GM19468 (cell line): ENCODE results near the gene CHD9.

Experiments used
- ATAC-seq: cut with Tn5 transposase; IDR thresholded peaks from one replicate; pipeline ENCODE4 v1.9.1; 2021; ENCODE audit warnings: mild to moderate bottlenecking, moderate library complexity, moderate number of reproducible peaks; ENCODE audit not compliant: unreplicated experiment; ENCODE audit errors: extremely low read depth

CHD9 gene

DNA sequence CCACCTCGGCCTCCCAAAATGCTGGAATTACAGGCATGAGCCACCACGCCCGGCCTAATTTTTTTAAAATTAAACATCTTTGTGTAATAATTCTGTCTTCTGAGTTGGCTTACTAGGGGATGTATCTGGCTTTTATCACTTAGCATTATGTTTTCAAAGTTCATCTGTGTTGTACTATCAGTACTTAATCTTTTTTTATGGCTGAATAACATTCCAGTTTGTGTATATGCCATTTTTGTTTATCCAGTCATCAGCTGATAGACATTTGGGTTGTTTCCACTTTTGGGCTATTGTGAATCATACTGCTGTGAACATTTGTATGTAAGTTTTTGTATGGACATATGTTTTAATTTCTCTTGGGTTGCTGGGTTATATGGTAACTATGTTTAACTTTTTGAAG lies 69.0 kb downstream of the CHD9 start:
- no peak for ATAC-seq

DNA sequence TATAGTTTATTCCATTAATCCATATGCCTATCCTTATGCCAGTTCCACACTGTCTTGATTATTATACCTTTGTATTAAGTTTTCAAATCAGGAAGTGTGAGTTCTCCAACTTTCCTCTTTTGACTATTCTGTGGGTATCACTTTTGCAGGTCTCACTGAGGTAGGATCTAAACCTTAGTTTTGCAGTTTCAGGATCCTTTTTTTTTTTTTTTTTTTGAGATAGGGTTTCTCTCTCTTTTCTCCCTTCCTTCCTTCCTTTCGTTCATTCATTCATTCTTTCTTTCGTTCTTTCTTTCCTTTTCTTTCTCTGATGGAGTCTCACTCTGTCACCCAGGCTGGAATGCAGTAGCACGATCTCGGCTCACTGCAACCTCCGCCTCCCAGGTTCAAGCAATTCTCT lies 71.6 kb downstream of the CHD9 start:
- ATAC-seq: no peak

DNA sequence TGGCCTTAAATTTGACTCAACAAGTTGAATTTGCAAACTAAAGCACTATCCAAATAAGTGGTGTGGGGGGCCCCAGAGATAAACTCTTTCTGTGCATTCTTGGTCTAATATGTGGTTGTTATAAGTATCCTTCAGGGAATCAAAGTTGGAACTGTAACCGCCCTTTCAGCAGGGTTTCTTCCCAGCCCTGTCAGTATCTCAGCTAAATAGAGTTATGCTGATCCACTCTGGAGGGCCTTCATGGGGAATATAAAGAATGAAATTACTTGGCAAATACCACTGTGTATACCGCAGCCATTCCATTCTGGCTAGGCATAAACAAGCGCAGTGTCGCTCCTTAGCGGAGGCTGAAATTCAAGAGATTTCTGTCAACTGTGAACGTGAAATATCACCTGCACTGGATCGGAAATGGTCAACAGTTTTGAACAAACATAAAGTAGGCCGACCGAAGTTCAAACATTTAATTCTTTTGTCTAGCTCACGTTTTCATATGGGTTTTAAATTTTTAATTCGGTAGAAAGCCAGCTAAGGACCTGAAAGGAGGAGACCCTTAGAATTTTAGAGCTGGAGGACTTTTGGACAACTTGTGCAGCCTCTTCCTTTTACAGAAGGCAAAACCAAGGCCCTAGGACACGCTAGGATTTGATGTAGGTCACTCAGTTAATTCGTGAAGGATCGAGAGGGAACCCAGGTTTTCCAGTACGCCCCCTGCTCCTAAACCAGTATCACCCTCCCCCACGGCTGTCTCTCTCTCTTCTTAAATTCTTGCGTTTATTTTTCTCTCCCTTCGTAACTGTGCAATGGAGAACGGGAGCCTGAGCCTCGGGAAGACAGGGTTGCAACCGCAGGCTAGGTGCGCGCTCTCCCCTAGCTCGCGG lies 74.7 kb downstream of the CHD9 start:
- no peak for ATAC-seq

DNA sequence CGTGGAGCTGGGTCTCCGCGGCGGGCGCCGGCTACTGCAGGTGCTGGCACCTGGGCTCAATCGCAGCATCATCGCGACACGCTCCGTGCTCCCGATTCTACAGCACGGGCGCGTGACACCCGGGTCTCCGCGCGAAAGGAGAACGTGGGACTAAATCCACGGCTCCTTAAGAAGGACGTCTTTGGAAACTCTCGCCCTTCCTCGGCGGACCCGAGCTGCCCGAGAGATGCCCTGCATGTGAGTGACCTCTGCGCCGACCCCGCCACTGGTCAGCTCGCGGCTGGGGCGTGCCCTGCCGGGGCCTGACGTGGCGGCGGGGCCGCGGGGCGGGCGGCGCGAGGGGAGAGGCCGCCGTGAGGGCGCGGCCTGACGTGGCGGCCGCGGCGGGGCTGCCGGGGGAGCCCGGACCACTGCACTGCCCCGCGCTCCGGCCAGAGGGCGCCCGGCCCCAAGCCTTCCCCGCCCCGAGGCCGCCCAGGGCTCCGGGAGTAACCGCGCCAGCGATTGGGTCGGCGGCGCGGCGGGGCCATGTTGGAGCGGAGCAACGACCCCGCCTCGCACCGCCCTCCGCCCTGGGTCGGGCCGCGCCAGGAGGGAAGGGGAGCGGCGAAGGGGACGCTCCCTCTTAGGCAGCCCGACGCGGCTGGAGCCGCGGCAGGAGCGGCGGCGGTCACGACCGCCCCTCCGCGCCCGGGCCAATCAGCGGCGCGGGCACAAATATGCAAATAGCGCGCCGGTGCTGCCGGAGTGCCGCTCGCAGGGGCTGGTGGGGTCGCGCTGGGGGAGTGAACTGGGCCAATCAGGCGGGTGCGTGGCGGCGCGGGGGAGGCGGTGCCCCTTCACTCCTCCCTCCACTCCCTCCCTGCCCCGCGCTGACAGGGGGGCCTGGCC lies 75.6 kb downstream of the CHD9 start:
- ATAC-seq: peak; percentile 81

DNA sequence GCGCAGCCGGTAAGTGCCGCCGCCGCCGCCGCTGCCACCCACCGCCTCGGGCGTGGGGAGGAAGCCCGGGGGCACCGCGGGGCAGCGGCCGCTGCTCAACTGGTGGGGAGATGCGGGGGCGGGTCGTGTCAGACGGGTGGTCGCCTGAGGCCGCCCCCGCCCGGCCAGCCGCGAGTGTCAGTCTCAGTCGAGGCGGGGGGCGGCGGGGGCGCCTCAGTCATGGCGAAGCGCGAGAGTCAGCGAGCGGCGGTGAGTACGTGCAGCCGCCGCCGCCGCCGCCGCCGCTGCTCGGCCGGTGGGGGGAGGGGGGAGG lies 76.2 kb downstream of the CHD9 start:
- no peak for ATAC-seq

DNA sequence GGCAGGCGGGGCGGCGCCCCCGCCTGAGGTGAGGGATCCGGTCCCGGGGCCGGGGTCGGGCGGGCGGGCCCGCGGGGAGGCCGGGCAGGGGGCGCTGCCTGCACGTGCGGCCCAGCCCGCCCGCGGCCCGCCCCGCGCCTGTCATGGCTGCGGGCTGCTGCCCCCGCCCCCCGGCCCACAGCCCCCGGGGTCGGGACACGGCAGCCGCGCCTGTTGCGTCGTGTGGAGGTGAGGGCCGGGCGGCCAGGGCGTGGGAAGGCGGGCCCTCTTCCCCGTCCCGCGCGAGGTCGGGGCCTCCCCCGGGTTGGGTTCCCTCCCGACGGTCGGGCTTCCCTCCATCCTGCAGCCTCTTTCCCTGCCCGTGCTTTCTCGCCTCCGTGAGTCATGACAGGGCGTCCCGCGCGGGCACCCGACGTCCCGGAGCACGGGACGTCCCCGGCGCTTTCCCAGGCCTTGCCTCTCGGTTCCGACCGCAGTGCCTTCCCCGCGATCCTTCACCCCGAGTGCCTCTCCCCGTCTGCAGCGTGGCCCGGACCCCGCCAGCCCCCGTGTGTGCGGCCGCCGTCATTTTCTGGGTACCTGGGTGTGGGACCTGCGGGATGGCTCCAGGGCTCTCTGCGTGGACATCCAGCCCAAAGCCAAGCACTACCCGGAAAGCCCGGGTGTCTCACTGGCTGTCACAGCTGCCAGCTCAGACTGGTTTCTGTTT lies 76.7 kb downstream of the CHD9 start:
- ATAC-seq: no peak

DNA sequence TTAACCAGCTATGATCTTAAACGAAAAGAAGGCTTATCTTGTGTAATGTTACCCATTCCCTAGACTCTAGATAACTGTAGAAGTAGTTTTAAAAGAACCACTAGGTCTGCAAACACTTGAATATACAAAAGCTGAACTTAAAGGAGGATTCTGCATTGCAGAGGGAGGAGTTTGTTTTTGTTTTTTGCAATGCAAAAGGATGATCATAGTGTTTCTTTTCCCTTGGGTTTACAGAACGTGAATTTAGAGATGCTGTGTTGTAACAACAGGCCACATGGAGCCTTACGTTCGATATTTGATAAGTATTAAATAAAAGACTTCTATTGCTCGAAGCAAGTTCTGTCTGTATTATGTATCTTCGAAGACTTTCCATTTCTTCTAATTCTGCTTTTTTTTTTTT lies 77.6 kb downstream of the CHD9 start:
- no peak for ATAC-seq

DNA sequence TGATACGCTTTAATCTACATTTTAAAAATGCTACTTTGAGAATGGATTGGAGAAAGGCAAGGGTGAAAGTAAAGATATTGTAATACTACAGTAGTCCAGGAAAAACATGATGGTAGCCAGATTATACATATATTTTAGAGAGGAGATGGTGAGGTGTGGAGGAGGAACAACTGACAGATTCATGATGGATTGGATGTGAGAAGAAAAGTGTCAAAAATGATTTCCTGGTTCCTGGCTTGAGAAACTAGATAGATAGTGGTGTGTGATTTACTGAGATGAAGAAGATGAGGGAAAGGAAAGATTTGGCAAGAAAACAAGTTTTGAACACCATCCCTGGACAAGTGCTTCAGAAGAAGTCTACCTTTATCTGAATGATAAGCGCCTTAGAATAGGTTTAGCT lies 80.5 kb downstream of the CHD9 start:
- ATAC-seq: no peak

DNA sequence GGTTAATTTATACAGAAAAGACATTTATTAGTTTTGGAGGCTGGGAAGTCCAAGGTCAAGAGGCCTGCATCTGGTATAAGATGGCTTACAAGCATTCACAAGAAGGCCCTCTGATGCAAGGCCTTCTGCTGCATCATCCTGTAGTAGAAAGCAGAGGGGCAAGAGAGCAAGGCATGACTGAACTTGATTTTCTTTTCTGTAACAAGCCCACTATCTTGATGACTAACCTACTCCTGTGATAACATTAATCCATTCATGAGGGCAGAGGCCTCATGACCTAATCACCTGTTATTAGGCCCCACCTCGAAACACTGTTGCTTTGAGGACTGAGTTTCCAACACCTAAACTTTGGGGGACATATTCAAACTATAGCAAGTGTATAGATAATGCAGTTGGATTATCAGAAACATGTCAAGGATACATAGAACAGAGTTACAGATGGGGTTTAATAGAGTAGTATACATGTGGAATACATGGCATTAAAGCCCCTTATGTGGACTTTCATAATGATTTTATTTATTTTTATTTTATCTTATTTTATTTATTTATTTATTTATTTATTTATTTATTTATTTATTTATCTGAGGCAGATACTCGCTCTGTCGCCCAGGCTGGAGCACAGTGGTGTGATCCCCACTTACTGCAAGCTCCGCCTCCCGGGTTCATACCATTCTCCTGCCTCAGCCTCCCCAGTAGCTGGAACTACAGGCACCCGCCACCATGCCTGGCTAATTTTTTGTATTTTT lies 88.2 kb downstream of the CHD9 start:
- ATAC-seq: no peak

DNA sequence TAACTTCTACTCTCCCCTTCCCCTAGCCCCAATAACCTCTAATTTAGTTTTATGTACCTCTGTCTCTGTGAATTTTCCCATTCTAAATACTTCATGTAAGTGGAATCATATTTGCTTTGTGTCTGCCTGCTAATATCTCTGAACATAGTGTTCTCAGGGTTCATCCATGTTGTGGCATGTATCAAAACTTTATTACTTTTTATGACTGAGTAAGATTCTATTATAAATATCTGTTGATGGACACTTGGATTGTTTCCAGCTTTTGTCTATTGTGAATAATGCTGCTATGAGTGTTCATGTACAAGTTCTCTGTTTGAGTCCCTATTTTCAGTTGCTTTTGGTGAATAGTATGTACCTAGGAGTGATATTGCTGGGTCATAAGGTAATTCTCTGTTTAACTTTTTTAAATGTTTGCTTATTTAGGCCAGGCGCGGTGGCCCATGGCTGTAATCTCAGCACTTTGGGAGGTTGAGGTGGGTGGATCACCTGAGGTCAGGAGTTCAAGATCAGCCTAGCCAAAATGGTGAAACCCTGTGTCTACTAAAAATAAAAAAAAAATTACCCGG lies 92.8 kb downstream of the CHD9 start:
- ATAC-seq: no peak

DNA sequence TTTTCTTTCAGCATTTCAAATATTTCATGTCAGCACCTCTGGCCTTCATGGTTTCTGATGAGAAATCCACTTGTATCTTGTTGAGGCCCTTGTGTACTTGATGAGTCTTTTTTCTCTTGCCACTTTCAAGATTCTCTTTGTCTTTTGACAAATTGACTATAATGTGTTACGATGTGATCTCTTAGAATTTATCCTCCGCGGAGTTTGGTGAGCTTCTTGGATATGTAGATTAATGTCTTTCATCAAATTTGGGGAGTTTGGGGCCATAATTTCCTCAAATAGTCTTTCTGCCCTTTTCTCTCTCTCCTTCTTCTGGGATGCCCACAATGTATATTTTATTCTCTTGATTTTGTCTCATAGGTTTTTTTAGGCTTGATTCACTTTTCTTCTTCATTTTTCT lies 96.0 kb downstream of the CHD9 start:
- ATAC-seq: no peak

DNA sequence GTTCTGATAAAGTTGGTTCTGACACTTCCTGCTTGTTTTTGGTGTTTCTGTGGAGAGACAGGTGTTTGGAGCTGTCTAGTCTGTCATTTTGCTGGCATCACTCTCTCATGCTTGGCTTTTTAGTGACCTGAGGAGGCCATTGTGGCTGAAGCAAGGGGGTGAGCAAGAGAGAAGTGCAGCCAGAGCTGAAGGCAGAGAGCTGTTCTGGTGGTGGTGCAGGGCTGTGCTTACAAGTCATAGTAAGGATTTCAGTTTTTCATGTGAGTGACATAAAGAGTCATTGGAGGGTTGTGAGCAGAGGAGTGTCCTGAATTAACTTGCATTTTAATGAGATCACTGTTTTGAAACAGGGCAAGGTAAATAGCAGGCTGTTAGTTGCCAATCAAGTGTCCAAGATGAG lies 97.5 kb downstream of the CHD9 start:
- ATAC-seq: no peak

DNA sequence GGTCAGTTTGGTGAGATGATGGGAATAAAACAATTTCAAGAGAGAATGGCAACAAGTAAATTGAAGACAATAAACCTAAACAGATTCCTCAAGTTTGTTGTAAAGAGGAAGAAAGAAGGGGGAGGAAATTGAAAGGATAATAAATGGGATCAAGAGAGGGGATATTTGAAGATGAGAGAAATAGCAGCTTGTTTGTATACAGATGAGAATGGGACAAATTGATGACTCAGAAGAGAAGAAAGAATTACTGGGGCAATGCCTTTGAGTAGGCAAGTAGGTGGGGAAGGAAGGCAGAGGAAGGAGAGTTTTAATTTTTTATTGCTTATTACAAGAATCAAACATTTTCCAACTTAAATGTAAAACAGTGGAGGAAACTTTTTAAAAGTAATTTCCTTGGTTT lies 98.3 kb downstream of the CHD9 start:
- ATAC-seq: no peak

DNA sequence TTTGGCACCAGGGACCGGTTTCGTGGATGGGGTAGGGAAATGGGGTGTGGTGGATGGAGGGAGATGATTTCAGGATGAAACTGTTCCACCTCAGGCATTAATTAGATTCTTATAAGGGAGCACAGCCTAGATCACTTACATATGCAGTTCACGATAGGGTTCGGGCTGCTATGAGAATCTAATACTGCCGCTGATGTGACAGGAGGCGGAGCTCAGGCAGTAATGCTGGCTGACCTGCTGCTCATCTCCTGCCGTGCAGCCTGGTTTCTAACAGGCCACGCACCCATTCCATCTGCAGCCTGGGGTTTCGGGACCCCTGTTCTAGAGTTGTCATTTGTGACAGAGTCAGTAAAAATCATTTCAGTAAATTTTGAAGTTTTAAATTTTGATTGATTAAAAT lies 99.7 kb downstream of the CHD9 start:
- ATAC-seq: no peak

DNA sequence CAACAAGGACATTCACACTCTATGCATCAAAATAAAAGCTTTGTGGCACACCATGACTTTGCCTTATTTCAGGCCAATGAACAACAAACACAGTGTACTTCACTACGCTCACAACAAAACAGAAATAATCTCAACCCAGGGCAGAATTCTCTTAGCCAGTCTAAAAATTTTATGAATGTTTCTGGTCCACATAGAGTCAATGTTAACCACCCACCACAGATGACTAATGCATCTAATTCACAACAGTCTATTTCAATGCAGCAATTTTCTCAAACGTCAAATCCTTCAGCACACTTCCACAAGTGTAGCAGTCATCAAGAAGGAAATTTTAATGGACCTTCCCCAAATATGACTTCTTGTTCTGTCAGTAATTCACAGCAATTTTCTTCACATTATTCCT lies 101.7 kb downstream of the CHD9 start:
- ATAC-seq: no peak

DNA sequence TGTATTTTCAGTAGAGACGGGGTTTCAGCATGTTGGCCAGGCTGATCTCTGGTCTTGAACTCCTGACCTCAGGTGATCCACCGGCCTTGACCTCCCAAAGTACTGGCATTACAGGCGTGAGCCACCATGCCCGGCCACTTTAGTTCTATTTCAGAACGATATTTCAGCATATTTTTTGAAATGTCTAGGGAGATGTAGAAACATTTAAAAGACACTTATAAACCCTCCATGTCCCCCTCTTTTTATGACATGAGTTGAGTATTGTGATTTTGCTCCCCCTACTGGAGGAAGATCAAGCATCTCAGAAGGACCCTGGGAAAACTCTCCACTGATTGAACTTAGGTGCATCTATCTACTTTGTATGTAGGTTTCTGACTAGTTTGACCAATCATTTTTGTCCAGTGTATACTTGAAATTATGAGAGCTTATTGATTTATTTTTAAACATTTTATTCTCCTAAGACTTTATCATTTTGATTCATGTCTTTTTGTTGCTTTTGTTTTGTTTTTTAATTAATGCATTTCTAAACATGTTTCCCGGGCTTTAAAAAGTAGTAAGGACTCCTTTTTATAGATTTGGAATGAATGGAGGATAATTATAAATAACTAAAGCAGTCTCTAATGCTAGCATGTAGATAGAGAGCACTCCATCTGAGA lies 105.1 kb downstream of the CHD9 start:
- peak; percentile 32 for ATAC-seq

DNA sequence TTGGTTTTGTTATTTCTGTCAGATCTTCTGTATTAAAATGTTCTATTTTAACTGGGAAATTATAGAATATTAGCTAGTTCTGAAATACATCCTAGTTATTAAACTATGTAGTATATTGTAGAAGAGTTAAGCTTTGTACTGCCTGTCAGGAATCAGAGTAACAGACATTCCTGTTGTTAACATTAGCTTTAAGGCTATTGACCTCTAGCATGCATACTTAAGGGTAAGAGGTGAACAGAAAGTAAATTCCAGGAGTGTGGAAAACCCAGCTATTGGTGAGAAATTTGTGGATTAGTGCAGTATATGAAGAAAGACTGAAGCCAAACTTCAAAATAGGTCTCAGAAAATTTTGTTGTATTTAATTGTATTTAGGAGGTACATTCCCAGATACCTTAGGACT lies 111.3 kb downstream of the CHD9 start:
- ATAC-seq: no peak

DNA sequence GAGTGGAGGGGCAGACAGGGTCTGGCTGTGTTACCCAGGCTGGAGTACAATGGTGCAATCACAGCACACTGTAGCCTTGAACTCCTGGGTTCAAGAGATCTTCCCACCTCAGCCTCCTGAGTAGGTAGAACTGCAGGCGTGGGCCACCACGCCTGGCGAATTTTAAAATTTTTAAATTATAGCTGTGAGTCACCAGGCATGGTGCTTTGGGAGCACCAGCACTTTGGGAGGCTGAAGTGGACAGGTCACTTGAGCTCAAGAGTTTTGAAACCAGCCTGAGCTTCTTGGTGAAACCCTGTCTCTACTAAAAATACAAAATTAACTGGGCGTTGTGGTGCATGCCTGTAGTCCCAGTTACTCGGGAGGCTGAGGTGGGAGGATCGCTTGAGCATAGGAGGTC lies 114.0 kb downstream of the CHD9 start:
- ATAC-seq: no peak

DNA sequence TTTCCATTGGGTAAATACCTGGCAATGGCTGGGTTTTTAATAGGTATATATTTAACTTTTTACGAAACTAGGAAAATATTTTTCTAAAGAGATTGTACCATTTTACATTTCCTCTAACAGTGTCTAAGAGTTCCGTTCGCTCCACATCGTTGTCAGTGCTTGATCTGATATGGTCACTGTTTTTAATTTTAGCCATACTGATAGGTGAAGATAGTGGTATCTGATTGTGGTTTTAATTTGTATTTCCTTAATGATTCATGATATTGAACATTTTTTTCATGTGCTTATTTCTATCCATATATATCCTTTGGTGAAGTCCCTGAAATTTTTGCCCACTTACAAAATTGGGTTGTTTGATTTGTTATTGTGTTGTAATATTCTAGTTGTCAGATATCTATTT lies 117.7 kb downstream of the CHD9 start:
- ATAC-seq: no peak
